Right atrium auricular region (tissue), 2 donors: ENCODE measurements around the gene CLSTN1. TPM values are rescaled to one million over a fixed set of nuclear protein-coding genes. Genes with fewer than 3 reads are reported as not detected.
"Not testable (repeated sequence)": the region's sequence is repeated elsewhere in the genome, so short reads cannot be mapped to it uniquely, and the experiment has no call there.

Source experiments
- DNase-seq: peaks from one replicate; pipeline ENCODE4 v3.0.0-alpha.2; 2019; ENCODE audit warnings: low spot score
- H3K27ac ChIP-seq, 2 donors: fragments of 200-600 bp; sonication (generic); 1 replicate in 1 of 2; 2 replicates in 1 of 2; pipeline ENCODE4 v1.5.1; 2016 to 2019
- H3K27me3 ChIP-seq, 2 donors: fragments of 200-600 bp; sonication (generic); one replicate each; pipeline versions ENCODE4 v1.5.1 to v1.6.0; 2017 to 2019
- H3K36me3 ChIP-seq: fragments of 200-600 bp; sonication (generic); one replicate; pipeline ENCODE4 v1.5.1; 2016
- H3K4me1 ChIP-seq, 2 donors: fragments of 200-600 bp; sonication (generic); one replicate each; pipeline versions ENCODE4 v1.5.1 to v1.6.0; 2017 to 2019
- H3K4me3 ChIP-seq, 2 donors: fragments of 200-600 bp; sonication (generic); 1 replicate in 1 of 2; 2 replicates in 1 of 2; pipeline ENCODE4 v1.5.1; 2017 to 2019; ENCODE audit warnings: mild to moderate bottlenecking in 1 of 2, moderate library complexity in 1 of 2
- H3K9me3 ChIP-seq, 2 donors: fragments of 200-600 bp; sonication (generic); one replicate each; pipeline ENCODE4 v1.5.1; 2019
- CTCF ChIP-seq, 2 donors: fragments of 200-600 bp; sonication (generic); IDR thresholded peaks; one replicate each; pipeline ENCODE4 v1.5.1; 2019; ENCODE audit warnings: antibody characterized with exemption in 2 of 2
- total RNA-seq, 2 donors: library from RNA; depleted of rRNA; stranded (reverse); fragments of >200 nt; gene quantifications; one replicate each; pipeline ENCODE4 v1.1.0, GENCODE V29; 2016

The CLSTN1 gene
- total RNA-seq, 2 donors from 2014 or later: 47.5 to 54.0 TPM

GRCh38 chr1:9753121-9753531 is 70.6 kb downstream of the CLSTN1 start:
- H3K4me1 ChIP-seq: peaks cover 0 to 14% of the 10 kb centered on the region in 2 donors
- H3K27me3 ChIP-seq: no peaks in the 10 kb centered on the region
- H3K27ac ChIP-seq: no peak overlapping the region
- H3K4me3 ChIP-seq: no peak overlapping the region
- DNase-seq: no peak
- no peaks in the 10 kb centered on the region for H3K9me3 ChIP-seq
- TF ChIP-seq CTCF (IDR thresholded peaks at IDR 0.05): no peak
- H3K36me3 ChIP-seq: peaks cover 28% of the 10 kb centered on the region

- Histone ChIP-seq H3K4me1 (peaks cover 0 to 14% of the 10 kb centered on the region in 2 donors), H3K36me3 (peaks cover 28% of the 10 kb centered on the region), H3K4me3 (no peak overlapping the region), H3K9me3 (no peaks in the 10 kb centered on the region), H3K27me3 (no peaks in the 10 kb centered on the region), H3K27ac (no peak overlapping the region)
- no peak for DNase-seq
- no peak for TF ChIP-seq CTCF (IDR thresholded peaks at IDR 0.05)
Measured at GRCh38 chr1:9751971-9752370, 71.8 kb downstream of the CLSTN1 start.

DNA sequence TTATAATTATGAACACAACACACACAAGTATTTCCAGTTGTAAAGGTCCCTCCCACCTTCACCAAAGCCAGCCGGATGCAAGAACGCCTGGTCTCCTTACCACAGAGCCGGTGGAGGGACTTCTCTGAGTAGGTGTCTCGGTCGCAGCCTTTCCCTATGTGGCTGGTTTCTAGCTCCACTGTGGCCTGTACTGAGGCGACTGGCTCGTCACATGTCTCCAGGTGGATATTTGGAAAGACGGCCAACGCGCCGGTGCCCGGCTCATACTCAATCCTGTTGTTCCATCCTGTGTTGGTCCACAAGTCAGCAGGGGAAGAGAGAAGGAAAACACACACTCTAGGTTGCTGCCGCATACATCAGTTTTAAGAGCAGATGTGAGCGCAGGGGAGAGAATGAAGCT is 74.4 kb downstream of the CLSTN1 start:
- no peaks in the 10 kb centered on the region for H3K27me3 ChIP-seq
- no peak overlapping the region for H3K4me3 ChIP-seq
- H3K9me3 ChIP-seq: no peaks in the 10 kb centered on the region
- TF ChIP-seq CTCF (IDR thresholded peaks at IDR 0.05): no peak
- no peak overlapping the region for H3K27ac ChIP-seq
- peaks cover 24% of the 10 kb centered on the region for H3K36me3 ChIP-seq
- DNase-seq: no peak
- H3K4me1 ChIP-seq: no peaks in the 10 kb centered on the region

DNA sequence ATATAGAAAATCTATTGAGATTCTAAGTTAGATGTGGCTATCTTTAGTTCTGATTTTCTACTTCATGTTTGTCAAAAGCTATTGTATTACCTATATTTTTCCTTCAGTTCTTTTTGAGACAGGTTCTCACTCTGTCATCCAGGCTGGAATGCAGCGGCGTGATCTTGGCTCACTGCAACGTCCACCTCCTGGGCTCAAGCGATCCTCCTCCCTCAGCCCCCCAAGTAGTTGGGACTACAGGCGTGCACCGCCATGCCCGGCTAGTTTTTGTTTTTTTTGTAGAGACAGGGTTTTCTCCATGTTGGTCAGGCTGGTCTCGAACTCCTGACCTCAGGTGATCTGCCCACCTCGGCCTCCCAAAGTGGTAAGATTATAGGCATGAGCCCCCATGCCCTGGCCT is 75.4 kb downstream of the CLSTN1 start:
- H3K27me3 ChIP-seq, H3K9me3 ChIP-seq, H3K4me1 ChIP-seq, H3K4me3 ChIP-seq, DNase-seq, H3K27ac ChIP-seq: not testable (repeated sequence)
- H3K36me3 ChIP-seq: peaks cover 33% of the 10 kb centered on the region

DNA sequence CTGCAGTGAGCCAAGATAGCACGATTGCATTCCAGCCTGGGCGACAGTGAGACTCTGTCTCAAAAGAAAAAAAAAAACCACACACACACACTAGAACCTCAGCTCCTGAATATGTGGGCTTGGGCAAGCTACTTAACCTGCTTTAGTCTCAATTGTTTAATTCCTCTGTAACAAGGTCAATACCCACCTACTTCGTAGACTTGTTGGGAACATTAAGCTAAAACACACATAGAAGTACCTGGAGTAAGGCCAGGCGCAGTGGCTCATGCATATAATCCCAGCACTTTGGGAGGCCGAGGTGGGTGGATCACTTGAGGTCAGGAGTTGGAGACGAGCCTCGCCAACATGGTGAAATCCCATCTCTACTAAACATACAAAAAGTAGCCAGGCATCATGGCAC is 77.1 kb downstream of the CLSTN1 start:
- TF ChIP-seq CTCF (IDR thresholded peaks at IDR 0.05): no peak
- Histone ChIP-seq H3K27me3 (no peaks in the 10 kb centered on the region), H3K4me1 (no peaks in the 10 kb centered on the region), H3K9me3 (no peaks in the 10 kb centered on the region), H3K36me3 (peaks cover 46% of the 10 kb centered on the region), H3K4me3 (no peak overlapping the region), H3K27ac (no peak overlapping the region)
- no peak for DNase-seq

- Histone ChIP-seq H3K36me3 (peaks cover 46% of the 10 kb centered on the region), H3K27me3 (no peaks in the 10 kb centered on the region), H3K4me1 (no peaks in the 10 kb centered on the region), H3K27ac (no peak overlapping the region), H3K4me3 (no peak overlapping the region), H3K9me3 (no peaks in the 10 kb centered on the region)
- DNase-seq: no peak
- TF ChIP-seq CTCF (IDR thresholded peaks at IDR 0.05): no peak
Measured at GRCh38 chr1:9746211-9746610, 77.6 kb downstream of the CLSTN1 start.
